ENCODE results near the gene TRAF3IP1.

Gene TRAF3IP1

GRCh38 chr2:238287737-238288649, 32.3 kb upstream of the TRAF3IP1 start, which contains the start of gene PER2:
PER2 (minus strand) TSS chr2:238288610; CDS start chr2:238277936, 10,674 bp downstream.
- DNase-seq, result no peak

- DNase-seq, result peak; percentile 93
These were observed 31.4 kb upstream of the TRAF3IP1 start for GRCh38 chr2:238288650-238289573.

- DNase-seq, result no peak
These were observed 30.7 kb upstream of the TRAF3IP1 start for GRCh38 chr2:238289574-238289973.

GRCh38 chr2:238290091-238290509, 30.2 kb upstream of the TRAF3IP1 start:
- peak; percentile 88 for DNase-seq

GRCh38 chr2:238290715-238291549, 29.4 kb upstream of the TRAF3IP1 start:
- no peak for DNase-seq

GRCh38 chr2:238291550-238292281, 28.6 kb upstream of the TRAF3IP1 start:
- no peak for DNase-seq

- DNase-seq, result no peak
These were observed 26.3 kb upstream of the TRAF3IP1 start for GRCh38 chr2:238294046-238294392.

GRCh38 chr2:238294393-238295143, 25.8 kb upstream of the TRAF3IP1 start:
- no peak for DNase-seq

GRCh38 chr2:238295144-238296112, 24.9 kb upstream of the TRAF3IP1 start:
- no peak for DNase-seq

GRCh38 chr2:238296638-238297457, 23.5 kb upstream of the TRAF3IP1 start:
- no peak for DNase-seq

- DNase-seq, result no peak
These were observed 20.5 kb upstream of the TRAF3IP1 start for GRCh38 chr2:238299803-238300202.

- DNase-seq, result no peak
These were observed 18.2 kb upstream of the TRAF3IP1 start for GRCh38 chr2:238302087-238302486.

GRCh38 chr2:238302751-238303150, 17.6 kb upstream of the TRAF3IP1 start:
- DNase-seq, result no peak

GRCh38 chr2:238304116-238304515, 16.2 kb upstream of the TRAF3IP1 start:
- no peak for DNase-seq

- DNase-seq, result no peak
These were observed 15.0 kb upstream of the TRAF3IP1 start for GRCh38 chr2:238305092-238305862.

- DNase-seq, result no peak
These were observed 14.2 kb upstream of the TRAF3IP1 start for GRCh38 chr2:238305965-238306671.

GRCh38 chr2:238306672-238306998, 13.7 kb upstream of the TRAF3IP1 start:
- DNase-seq, result no peak

- DNase-seq, result no peak
These were observed 12.1 kb upstream of the TRAF3IP1 start for GRCh38 chr2:238308177-238308576.
